HepG2 (cell line): Measurements from ENCODE around the gene ZNF740. TPM values are rescaled to one million over a fixed set of nuclear protein-coding genes. Genes with fewer than 3 reads are reported as not detected.

ENCODE experiments used
- ARID3A ChIP-seq: IDR thresholded peaks from 2 replicates; pipeline ENCODE4 v1.6.1; 2012; ENCODE audit warnings: low read depth, low read length, improper control_type of control experiment
- ARNT ChIP-seq: fragments of 450-650 bp; IDR thresholded peaks from 2 replicates; pipeline ENCODE4 v1.6.1; 2017
- ATF1 ChIP-seq: IDR thresholded peaks from 2 replicates; pipeline ENCODE4 v1.6.1; 2016; ENCODE audit warnings: mild to moderate bottlenecking, control low read depth
- NRL ChIP-seq: sonication (generic); formaldehyde crosslinking; IDR thresholded peaks from 2 replicates; pipeline ENCODE4 v1.5.0; 2020; ENCODE audit warnings: missing genetic modification reagents, mild to moderate bottlenecking, moderate library complexity, borderline replicate concordance
- REXO4 ChIP-seq: sonication (generic); formaldehyde crosslinking; IDR thresholded peaks from 2 replicates; pipeline ENCODE4 v1.8.0; 2022; ENCODE audit warnings: missing genetic modification reagents, mild to moderate bottlenecking, borderline replicate concordance
- SIN3A ChIP-seq: IDR thresholded peaks from 2 replicates; pipeline ENCODE4 v1.6.1; 2011; ENCODE audit warnings: low read depth, mild to moderate bottlenecking, control low read depth, low read length, borderline replicate concordance
- TAF15 ChIP-seq: fragments of 200-400 bp; formaldehyde crosslinking; IDR thresholded peaks from one replicate; pipeline ENCODE4 v1.6.1; 2018; ENCODE audit warnings: mild to moderate bottlenecking, low read depth, low read length; ENCODE audit not compliant: poor library complexity, severe bottlenecking
- TFDP2 ChIP-seq: sonication (generic); formaldehyde crosslinking; IDR thresholded peaks from 2 replicates; pipeline ENCODE4 v1.4.0; 2020; ENCODE audit warnings: missing genetic modification reagents
- TFE3 ChIP-seq: IDR thresholded peaks from 2 replicates; pipeline ENCODE4 v1.6.1; 2016
- ZHX1 ChIP-seq: sonication (generic); formaldehyde crosslinking; IDR thresholded peaks from 2 replicates; pipeline ENCODE4 v1.8.1; 2022; ENCODE audit warnings: low read depth, mild to moderate bottlenecking, missing genetic modification reagents
- ZNF501 ChIP-seq: sonication (generic); formaldehyde crosslinking; IDR thresholded peaks from 2 replicates; pipeline ENCODE4 v1.5.1; 2020; ENCODE audit warnings: mild to moderate bottlenecking, moderate library complexity, missing genetic modification reagents
- ZNF550 ChIP-seq: sonication (generic); formaldehyde crosslinking; IDR thresholded peaks from 2 replicates; pipeline ENCODE4 v1.4.0; 2020; ENCODE audit warnings: mild to moderate bottlenecking, missing genetic modification reagents, borderline replicate concordance
- ZNF574 ChIP-seq: sonication (generic); formaldehyde crosslinking; IDR thresholded peaks from 2 replicates; pipeline ENCODE4 v1.4.0; 2020; ENCODE audit warnings: missing genetic modification reagents
- ZNF792 ChIP-seq: IDR thresholded peaks from 2 replicates; pipeline ENCODE4 v1.6.1; 2016
- polyA plus RNA-seq, 8 experiments: library from polyadenylated mRNA; depleted of rRNA in 3 of 8; stranded (reverse) in 7 of 8; unstranded in 1 of 8; fragments of >200 nt; fragmentation: Illumina TruSeq in 4 of 8; extraction: Trizol in 4 of 8; gene quantifications; 2 replicates each; pipeline versions ENCODE4 v1.2.1 to v1.2.3, GENCODE V29; 2011 to 2016; ENCODE audit warnings: low read depth in 4 of 8, missing spikeins in 1 of 8, mixed read lengths in 1 of 8; ENCODE audit not compliant: insufficient read depth in 1 of 8
- total RNA-seq, 5 experiments: library from RNA; depleted of rRNA; stranded (reverse); fragments of >200 nt; fragmentation: Illumina TruSeq; extraction: Trizol; gene quantifications; 2 replicates each; pipeline ENCODE4 v1.2.3, GENCODE V29; 2016; ENCODE audit warnings: low read depth in 1 of 5

The ZNF740 gene
- total and polyA plus RNA-seq, 2 of the 13 experiments (the other 11 are each of a cell fraction or from before 2014, with no cell fraction given) = 16.9 to 19.0 TPM

- peak; percentile 94 for TF ChIP-seq ZNF574 (CRISPR knock-in tag)
- TF ChIP-seq ZNF501 (CRISPR knock-in tag) = peak; percentile 43; the same call in 1 of the 2 replicates
- TF ChIP-seq ARID3A = no peak
- no peak for TF ChIP-seq TAF15
- TF ChIP-seq TFE3 (CRISPR knock-in tag) = peak; percentile 35; the same call in 1 of the 2 replicates
- no peak for TF ChIP-seq NRL (CRISPR knock-in tag)
- TF ChIP-seq SIN3A = no peak
- TF ChIP-seq ATF1 (CRISPR knock-in tag) = no peak
- no peak for TF ChIP-seq REXO4
- TF ChIP-seq TFDP2 (CRISPR knock-in tag) = 0 out of 2 replicates have a peak, but pooled peaks have one; percentile 20
- no peak for TF ChIP-seq ZHX1 (CRISPR knock-in tag)
- no peak for TF ChIP-seq ZNF792 (CRISPR knock-in tag)
- no peak for TF ChIP-seq ARNT
- TF ChIP-seq ZNF550 (CRISPR knock-in tag) = no peak
These were observed 21.2 kb upstream of the ZNF740 start (continued) for GRCh38 chr12:53159195-53159839.
